Measurements from ENCODE around the gene SHISA4.
"Not testable (repeated sequence)": the region's sequence is repeated elsewhere in the genome, so short reads cannot be mapped to it uniquely, and the experiment has no call there.

The SHISA4 gene

DNA sequence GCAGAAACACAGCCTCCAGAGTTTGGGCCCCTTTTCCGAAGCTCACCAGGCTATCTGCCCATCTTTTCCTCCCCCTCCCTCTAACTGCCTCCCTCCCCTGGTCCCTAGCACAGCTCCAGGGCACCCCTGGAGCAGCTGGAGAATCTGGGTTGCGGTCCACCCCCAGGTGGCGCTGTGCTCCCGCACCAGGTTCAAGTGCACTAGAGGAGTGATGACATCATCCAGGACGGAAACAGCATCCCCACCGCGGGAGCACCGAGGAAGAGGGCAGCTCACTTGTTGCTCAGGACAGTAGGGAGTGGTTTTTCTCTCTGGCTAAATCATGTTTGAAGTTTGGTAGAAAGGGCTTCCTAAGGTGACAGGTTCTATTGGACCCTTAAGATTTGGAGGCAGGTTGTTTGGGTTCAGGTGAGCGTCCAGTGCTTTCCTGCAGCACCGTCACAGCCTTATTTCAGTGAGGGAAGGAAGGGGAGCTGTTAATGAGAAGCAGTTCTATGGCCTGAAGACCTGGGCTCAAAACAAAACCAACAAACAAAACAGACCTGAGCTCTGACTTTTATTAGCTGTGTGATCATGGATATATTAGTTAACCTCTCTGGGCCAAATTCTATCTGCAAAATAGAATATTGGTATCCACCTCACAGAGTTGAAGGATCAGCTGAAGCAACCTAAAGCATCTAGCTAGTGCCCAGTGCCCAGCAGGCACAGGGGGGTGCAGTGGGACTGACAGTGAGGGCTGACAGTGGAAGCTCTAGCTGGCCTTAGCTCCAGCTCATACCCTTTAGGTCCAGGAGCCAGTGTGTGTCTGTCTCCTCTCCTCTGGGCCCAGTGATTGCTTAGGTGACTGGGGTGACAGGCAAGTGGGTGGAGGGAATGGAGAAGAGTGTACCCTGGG lies 7.5 kb downstream of the SHISA4 start:
- no peak overlapping the region for H3K4me3 ChIP-seq (ENCODE audit: low read depth, low read length)
- TF ChIP-seq, protein P1, sequence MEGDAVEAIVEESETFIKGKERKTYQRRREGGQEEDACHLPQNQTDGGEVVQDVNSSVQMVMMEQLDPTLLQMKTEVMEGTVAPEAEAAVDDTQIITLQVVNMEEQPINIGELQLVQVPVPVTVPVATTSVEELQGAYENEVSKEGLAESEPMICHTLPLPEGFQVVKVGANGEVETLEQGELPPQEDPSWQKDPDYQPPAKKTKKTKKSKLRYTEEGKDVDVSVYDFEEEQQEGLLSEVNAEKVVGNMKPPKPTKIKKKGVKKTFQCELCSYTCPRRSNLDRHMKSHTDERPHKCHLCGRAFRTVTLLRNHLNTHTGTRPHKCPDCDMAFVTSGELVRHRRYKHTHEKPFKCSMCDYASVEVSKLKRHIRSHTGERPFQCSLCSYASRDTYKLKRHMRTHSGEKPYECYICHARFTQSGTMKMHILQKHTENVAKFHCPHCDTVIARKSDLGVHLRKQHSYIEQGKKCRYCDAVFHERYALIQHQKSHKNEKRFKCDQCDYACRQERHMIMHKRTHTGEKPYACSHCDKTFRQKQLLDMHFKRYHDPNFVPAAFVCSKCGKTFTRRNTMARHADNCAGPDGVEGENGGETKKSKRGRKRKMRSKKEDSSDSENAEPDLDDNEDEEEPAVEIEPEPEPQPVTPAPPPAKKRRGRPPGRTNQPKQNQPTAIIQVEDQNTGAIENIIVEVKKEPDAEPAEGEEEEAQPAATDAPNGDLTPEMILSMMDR (IDR thresholded peaks at IDR 0.05; ENCODE audit: low read depth, low read length): peak; percentile 94
- in situ Hi-C loops (cut with HindIII; ENCODE audit: low sequenced_read_pairs): no loop called here
- DNase-seq (ENCODE audit: low read depth, low spot score): peak; percentile 89

DNA sequence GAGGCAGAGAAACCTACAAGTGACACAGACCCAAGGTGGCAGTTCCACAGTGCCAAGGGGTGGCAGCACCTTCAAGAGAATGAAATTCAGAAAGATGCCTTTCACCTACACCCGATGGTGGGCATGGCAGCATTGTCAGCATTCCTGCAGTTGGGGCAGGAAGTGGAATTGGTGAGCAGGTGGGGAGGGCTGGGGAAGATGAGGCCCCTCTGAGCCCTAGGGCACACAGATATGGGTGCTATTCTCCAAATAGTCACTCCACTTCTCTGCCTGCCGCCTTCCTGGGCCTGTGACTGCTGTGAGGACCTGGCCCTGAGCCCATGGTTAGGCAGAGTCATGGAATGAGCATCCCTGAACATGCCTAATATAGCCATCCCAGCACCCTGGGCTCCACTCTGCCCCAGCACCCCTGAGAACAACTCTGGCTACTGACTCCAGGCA lies 8.3 kb downstream of the SHISA4 start:
- TF ChIP-seq, protein P1 (IDR thresholded peaks at IDR 0.05; ENCODE audit: low read depth, low read length): peak; percentile 6
- in situ Hi-C loops (cut with HindIII; ENCODE audit: low sequenced_read_pairs): no loop called here
- no peak overlapping the region for H3K4me3 ChIP-seq (ENCODE audit: low read depth, low read length)
- no peak for DNase-seq (ENCODE audit: low read depth, low spot score)

DNA sequence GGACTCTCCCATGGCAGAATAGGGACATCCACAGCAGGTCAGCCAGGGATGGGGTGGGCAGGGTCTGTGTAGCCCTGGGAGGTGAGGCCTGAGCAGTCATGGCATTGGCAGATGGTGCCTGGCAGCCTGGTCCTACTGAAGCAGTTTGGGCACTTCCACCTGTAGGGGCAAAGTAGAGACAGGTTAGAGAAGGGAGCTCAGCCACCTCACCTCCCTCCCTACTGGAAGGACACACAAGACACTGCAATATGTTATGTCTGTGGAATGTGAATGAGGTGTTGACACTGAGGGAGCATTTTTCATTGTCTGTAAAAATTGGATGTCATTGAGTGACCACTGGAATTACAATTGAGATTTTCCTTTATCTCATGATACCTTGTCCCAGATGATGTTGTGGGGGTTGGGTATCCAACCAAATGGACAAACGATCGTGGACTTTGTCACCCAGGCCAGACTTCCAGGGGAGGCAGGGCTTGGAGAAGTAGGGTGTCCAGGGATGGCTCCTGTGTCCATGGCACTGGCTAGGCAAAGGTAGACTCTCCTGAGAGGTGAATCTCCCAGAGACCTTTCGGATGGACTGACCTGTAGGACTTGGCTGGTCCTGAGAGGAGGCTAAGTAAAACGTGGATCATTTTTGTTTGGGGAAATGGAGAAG lies 9.7 kb downstream of the SHISA4 start:
- H3K4me3 ChIP-seq (ENCODE audit: low read depth, low read length): no peak overlapping the region
- in situ Hi-C loops (cut with HindIII; ENCODE audit: low sequenced_read_pairs): no loop called here
- no peak for DNase-seq (ENCODE audit: low read depth, low spot score)
- TF ChIP-seq, protein P1 (IDR thresholded peaks at IDR 0.05; ENCODE audit: low read depth, low read length): no peak

DNA sequence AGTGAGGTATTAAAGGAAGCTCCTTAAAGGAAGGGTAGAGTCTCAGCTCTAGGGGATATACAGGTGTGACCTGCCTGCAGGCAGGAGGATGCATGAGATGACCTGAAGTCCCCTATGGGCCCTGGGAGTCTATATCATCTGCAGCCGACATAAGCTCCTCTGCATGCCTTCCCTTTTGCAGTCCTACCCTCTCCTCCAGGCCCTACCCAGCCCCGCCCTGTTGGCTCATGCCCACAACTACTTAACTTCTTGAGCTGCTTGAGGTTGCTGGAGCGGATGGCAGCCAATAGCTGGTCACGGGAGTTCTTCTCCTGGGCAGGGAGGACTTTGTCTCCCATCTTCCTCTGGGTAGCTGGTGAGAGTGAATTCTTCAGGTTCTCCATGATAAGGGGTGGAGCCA lies 10.3 kb downstream of the SHISA4 start:
- no peak overlapping the region for H3K4me3 ChIP-seq (ENCODE audit: low read depth, low read length)
- TF ChIP-seq, protein P1 (IDR thresholded peaks at IDR 0.05; ENCODE audit: low read depth, low read length): no peak
- no peak for DNase-seq (ENCODE audit: low read depth, low spot score)
- in situ Hi-C loops (cut with HindIII; ENCODE audit: low sequenced_read_pairs): no loop called here

DNA sequence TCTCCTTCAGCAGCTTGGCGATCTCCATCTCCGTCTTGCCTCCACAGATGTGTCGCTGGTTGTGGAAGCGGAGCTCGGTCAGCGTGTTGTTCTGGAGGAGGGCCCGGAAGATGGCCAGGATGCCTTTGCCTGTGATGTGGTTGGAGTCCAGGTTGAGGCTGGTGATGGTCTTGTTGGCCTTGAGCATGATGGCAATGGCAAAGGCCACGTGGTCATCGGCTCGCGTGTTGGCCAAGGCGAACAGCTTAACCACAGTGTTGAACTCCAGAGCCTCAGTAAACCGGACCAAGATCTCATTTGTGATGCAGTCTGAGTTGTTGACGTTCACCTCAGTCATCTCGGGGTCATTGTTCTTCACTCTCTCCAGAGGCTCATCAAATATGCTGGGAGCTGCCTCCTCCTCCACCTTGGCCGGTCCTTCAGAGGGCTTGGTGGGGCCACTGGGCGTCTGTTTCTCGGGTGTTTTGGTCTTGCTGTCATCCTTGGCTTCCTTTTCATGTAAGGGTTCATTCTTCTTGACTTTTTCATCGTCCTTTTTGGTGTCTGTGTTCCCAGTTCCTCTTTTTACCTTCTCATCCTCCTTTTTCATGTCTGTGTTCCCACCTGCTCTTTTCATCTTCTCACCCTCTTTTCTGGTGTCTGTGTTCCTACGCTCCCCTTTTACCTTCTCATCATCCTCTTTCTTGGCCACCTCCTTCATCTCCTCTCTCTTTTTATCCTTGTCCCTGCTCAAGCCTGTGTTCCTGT lies 11.2 kb downstream of the SHISA4 start:
- in situ Hi-C loops (cut with HindIII; ENCODE audit: low sequenced_read_pairs): no loop called here
- no peak overlapping the region for H3K4me3 ChIP-seq (ENCODE audit: low read depth, low read length)
- TF ChIP-seq, protein P1 (IDR thresholded peaks at IDR 0.05; ENCODE audit: low read depth, low read length): no peak
- no peak for DNase-seq (ENCODE audit: low read depth, low spot score)

DNA sequence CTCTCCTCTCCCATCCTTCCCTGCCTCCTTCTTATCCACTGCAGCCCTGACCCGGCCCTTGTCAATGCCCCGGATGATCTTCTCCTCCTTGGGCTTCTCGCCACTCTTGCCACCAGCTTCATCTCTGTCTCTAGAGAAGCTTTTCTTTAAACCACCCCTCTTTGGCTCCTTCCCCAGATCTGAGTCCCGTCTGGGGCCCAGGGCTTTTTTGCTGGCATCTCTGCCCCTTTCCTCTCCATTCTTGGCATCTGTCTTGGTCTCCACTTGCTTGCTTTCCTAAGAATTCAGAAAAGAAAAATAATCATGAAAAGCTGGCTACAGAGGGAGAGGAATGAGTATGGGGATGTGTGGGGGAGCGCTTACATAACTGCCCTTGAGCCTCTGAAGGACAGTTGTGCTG lies 11.8 kb downstream of the SHISA4 start:
- TF ChIP-seq, protein P1 (IDR thresholded peaks at IDR 0.05; ENCODE audit: low read depth, low read length): no peak
- no peak for DNase-seq (ENCODE audit: low read depth, low spot score)
- no peak overlapping the region for H3K4me3 ChIP-seq (ENCODE audit: low read depth, low read length)
- in situ Hi-C loops (cut with HindIII; ENCODE audit: low sequenced_read_pairs): no loop called here

DNA sequence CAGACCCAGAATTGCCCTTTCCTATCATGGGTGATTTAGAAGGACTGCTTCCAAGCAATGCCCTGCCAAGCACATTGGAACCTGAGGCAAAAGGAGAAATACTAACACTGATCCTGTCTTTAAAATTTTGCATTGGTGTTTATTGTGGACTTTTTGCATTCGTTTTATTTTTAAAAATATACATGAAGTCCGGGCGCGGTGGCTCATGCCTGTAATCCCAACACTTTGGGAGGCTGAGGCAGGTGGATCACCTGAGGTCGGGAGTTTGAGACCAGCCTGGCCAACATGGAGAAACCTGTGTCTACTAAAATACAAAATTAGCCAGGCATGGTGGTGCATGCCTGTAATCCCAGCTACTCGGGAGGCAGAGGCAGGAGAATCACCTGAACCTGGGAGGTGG lies 12.3 kb downstream of the SHISA4 start:
- in situ Hi-C loops (cut with HindIII; ENCODE audit: low sequenced_read_pairs); DNase-seq (ENCODE audit: low read depth, low spot score); H3K4me3 ChIP-seq (ENCODE audit: low read depth, low read length): not testable (repeated sequence)

All from astrocyte of the spinal cord (primary cell).